HAP-1 (cell line): ENCODE measurements around the gene MYMK.

Source experiments
- DNase-seq, 2 experiments: peaks; one replicate each; pipeline ENCODE4 v3.0.0-alpha.2; 2016 to 2020; ENCODE audit warnings: low spot score in 2 of 2
- H3K27me3 ChIP-seq: fragments of 250-450 bp; sonication (Bioruptor Pico); 2 replicates; pipeline ENCODE4 v1.5.1; 2020; ENCODE audit warnings: low read depth, mild to moderate bottlenecking, moderate library complexity
- H3K36me3 ChIP-seq: fragments of 250-450 bp; sonication (Bioruptor Pico); replicated peaks from 2 replicates; pipeline ENCODE4 v1.5.1; 2020; ENCODE audit warnings: mild to moderate bottlenecking
- H3K4me1 ChIP-seq: fragments of 250-450 bp; sonication (Bioruptor Pico); 2 replicates; pipeline ENCODE4 v1.5.1; 2020; ENCODE audit warnings: mild to moderate bottlenecking
- H3K4me3 ChIP-seq: fragments of 250-450 bp; sonication (Bioruptor Pico); 2 replicates; pipeline ENCODE4 v1.5.1; 2020; ENCODE audit warnings: mild to moderate bottlenecking, moderate library complexity
- H3K9me3 ChIP-seq: fragments of 250-450 bp; sonication (Bioruptor Pico); 2 replicates; pipeline ENCODE4 v1.5.1; 2020; ENCODE audit warnings: mild to moderate bottlenecking, moderate library complexity
- in situ Hi-C: fragments of 300-500 bp; cut with MboI; formaldehyde crosslinking; loops from 3 replicates; pipeline ENCODE4 v1.14.3; 2020; ENCODE audit warnings: low sequenced_read_pairs, inconsistent platforms, mixed read lengths

Gene MYMK

GRCh38 chr9:133470427-133470924 lies 54.3 kb downstream of the MYMK start:
- in situ Hi-C loops, result no loop called here
- Histone ChIP-seq H3K27me3 (no peaks in the 10 kb centered on the region), H3K36me3 (no peaks in the 10 kb centered on the region), H3K4me3 (no peak overlapping the region), H3K4me1 (no peaks in the 10 kb centered on the region), H3K9me3 (no peaks in the 10 kb centered on the region)
- no peak for DNase-seq

- H3K27me3 ChIP-seq, result no peaks in the 10 kb centered on the region
These were observed 55.9 kb downstream of the MYMK start for GRCh38 chr9:133468777-133469421.

GRCh38 chr9:133468374-133468773 lies 56.4 kb downstream of the MYMK start:
- no peaks in the 10 kb centered on the region for H3K4me1 ChIP-seq
- H3K4me3 ChIP-seq, result no peak overlapping the region
- H3K36me3 ChIP-seq, result no peaks in the 10 kb centered on the region
- in situ Hi-C loops, result no loop called here
- no peaks in the 10 kb centered on the region for H3K9me3 ChIP-seq
- DNase-seq, result no peak
- no peaks in the 10 kb centered on the region for H3K27me3 ChIP-seq

More at GRCh38 chr9:133468777-133469421, 55.9 kb downstream of the MYMK start:
- no peaks in the 10 kb centered on the region for H3K9me3 ChIP-seq
- H3K36me3 ChIP-seq, result no peaks in the 10 kb centered on the region
- in situ Hi-C loops, result no loop called here
- no peaks in the 10 kb centered on the region for H3K4me1 ChIP-seq
- H3K4me3 ChIP-seq, result no peak overlapping the region
- DNase-seq, result no peak

- Histone ChIP-seq H3K27me3 (no peaks in the 10 kb centered on the region), H3K36me3 (no peaks in the 10 kb centered on the region), H3K4me3 (no peak overlapping the region), H3K9me3 (no peaks in the 10 kb centered on the region), H3K4me1 (no peaks in the 10 kb centered on the region)
- no peak for DNase-seq
- in situ Hi-C loops, result no loop called here
These were observed 57.7 kb downstream of the MYMK start for GRCh38 chr9:133467101-133467500.

- Histone ChIP-seq H3K27me3 (no peaks in the 10 kb centered on the region), H3K36me3 (no peaks in the 10 kb centered on the region), H3K9me3 (no peaks in the 10 kb centered on the region), H3K4me1 (no peaks in the 10 kb centered on the region), H3K4me3 (no peak overlapping the region)
- DNase-seq, result no peak
- in situ Hi-C loops, result no loop called here
These were observed 58.8 kb downstream of the MYMK start for GRCh38 chr9:133465984-133466383.

- in situ Hi-C loops, result no loop called here
- Histone ChIP-seq H3K4me1 (peaks cover 5% of the 10 kb centered on the region; the same call in 1 of the 2 replicates), H3K4me3 (no peak overlapping the region), H3K9me3 (no peaks in the 10 kb centered on the region), H3K27me3 (no peaks in the 10 kb centered on the region), H3K36me3 (no peaks in the 10 kb centered on the region)
- no peak for DNase-seq
These were observed 60.1 kb downstream of the MYMK start for GRCh38 chr9:133464638-133465037.
